T-cell (primary cell): ENCODE results near the gene SLC27A3. TPM values are rescaled to one million over a fixed set of nuclear protein-coding genes. Genes with fewer than 3 reads are reported as not detected.

ENCODE experiments used
- ATAC-seq, 4 experiments: fragments of 200-7000 bp in 3 of 4; fragments of 150-1000 bp in 1 of 4; cut with Tn5 transposase; replicated peaks in 1 of 4; 1 replicate in 3 of 4; 2 replicates in 1 of 4; pipeline ENCODE4 v1.10.0; 2021; ENCODE audit warnings: moderate library complexity in 3 of 4, mild to moderate bottlenecking in 2 of 4, moderate number of reproducible peaks in 1 of 4
- CTCF ChIA-PET, 2 donors: fragments of 300-600 bp; sonication (Branson Sonifier 250); formaldehyde crosslinking; loops; one replicate each; lab custom pipeline; 2022; ENCODE audit warnings: antibody characterized with exemption in 2 of 2; lab: Charles Lee
- POLR2A ChIA-PET, 2 donors: fragments of 300-600 bp; sonication (Branson Sonifier 250); formaldehyde crosslinking; loops; one replicate each; lab custom pipeline; 2022; ENCODE audit warnings: antibody characterized with exemption in 2 of 2; lab: Charles Lee
- DNase-seq, 35 experiments: peaks; one replicate each; pipeline versions ENCODE4 v3.0.0 to v3.0.0-alpha.2; 2013 to 2023
- H3K27ac ChIP-seq: one replicate; pipeline ENCODE4 v1.5.1; 2013; ENCODE audit warnings: low read length
- H3K27me3 ChIP-seq, 2 experiments: replicated peaks in 1 of 2; 1 replicate in 1 of 2; 2 replicates in 1 of 2; pipeline versions ENCODE4 v1.6.1 to v1.7.0; 2013; ENCODE audit warnings: low read length in 1 of 2, mixed read lengths in 1 of 2; ENCODE audit not compliant: control insufficient read depth in 2 of 2, insufficient read depth in 2 of 2; ENCODE audit errors: extremely low read depth in 1 of 2
- H3K36me3 ChIP-seq, 2 donors: 1 replicate in 1 of 2; 2 replicates in 1 of 2; pipeline versions ENCODE4 v1.6.1 to v1.7.0; 2013; ENCODE audit warnings: low read length in 1 of 2; ENCODE audit not compliant: control insufficient read depth in 2 of 2, insufficient read depth in 1 of 2; ENCODE audit errors: extremely low read depth in 1 of 2
- H3K4me1 ChIP-seq, 2 experiments: 1 replicate in 1 of 2; 2 replicates in 1 of 2; pipeline versions ENCODE4 v1.6.1 to v1.7.0; 2013; ENCODE audit warnings: low read length in 2 of 2, mixed read lengths in 1 of 2; ENCODE audit not compliant: insufficient read depth in 2 of 2, control insufficient read depth in 1 of 2; ENCODE audit errors: extremely low read depth in 1 of 2
- H3K4me3 ChIP-seq, 2 donors: 1 replicate in 1 of 2; 2 replicates in 1 of 2; pipeline versions ENCODE4 v1.5.1 to v1.7.0; 2013; ENCODE audit warnings: mild to moderate bottlenecking in 2 of 2, low read length in 1 of 2, moderate library complexity in 1 of 2; ENCODE audit not compliant: control insufficient read depth in 1 of 2; ENCODE audit errors: extremely low read depth in 1 of 2
- H3K9me3 ChIP-seq: 2 replicates; pipeline ENCODE4 v1.7.0; 2013
- H3K27ac Mint-ChIP-seq, 2 donors: one replicate each; pipeline ENCODE4 v1.8.0; 2020 to 2021; ENCODE audit warnings: mild to moderate bottlenecking in 2 of 2, mixed read lengths in 2 of 2
- H3K27me3 Mint-ChIP-seq, 2 donors: one replicate each; pipeline ENCODE4 v1.8.0; 2021 to 2022; ENCODE audit warnings: mixed read lengths in 2 of 2
- H3K36me3 Mint-ChIP-seq: one replicate; pipeline ENCODE4 v1.8.0; 2021; ENCODE audit warnings: mixed read lengths
- H3K4me1 Mint-ChIP-seq, 3 donors: one replicate each; pipeline ENCODE4 v1.8.0; 2020 to 2022; ENCODE audit warnings: mixed read lengths in 3 of 3, mild to moderate bottlenecking in 1 of 3
- H3K4me3 Mint-ChIP-seq, 3 donors: one replicate each; pipeline ENCODE4 v1.8.0; 2020 to 2022; ENCODE audit warnings: mild to moderate bottlenecking in 3 of 3, mixed read lengths in 3 of 3, moderate library complexity in 3 of 3
- H3K9me3 Mint-ChIP-seq, 3 donors: one replicate each; pipeline ENCODE4 v1.8.0; 2020 to 2022; ENCODE audit warnings: mixed read lengths in 3 of 3
- WGBS: methylation state at CpG from one replicate; pipeline ENCODE4 v1.1.5; 2013; ENCODE audit warnings: missing lambda C conversion rate; ENCODE audit not compliant: insufficient coverage; 5-methylcytosine and 5-hydroxymethylcytosine counted together
- total RNA-seq, 35 experiments: library from RNA in 6 of 35; stranded (reverse) in 6 of 35; fragments of 120-200 nt in 1 of 35; gene quantifications; one replicate each; pipeline versions ENCODE4 v1.2.1 to v1.2.4 and lab custom pipeline; 2013 to 2026

The SLC27A3 gene
- total RNA-seq, 5 donors from 2014 or later (not counting 1 experiment from before 2014, with no cell fraction given) = 11.0 to 24.5 (median 18.9) TPM

- no peaks in the 10 kb centered on the region for H3K9me3 Mint-ChIP-seq
- peaks cover 0 to 10% of the 10 kb centered on the region in 2 experiments for H3K27me3 ChIP-seq
- no peaks in the 10 kb centered on the region for H3K36me3 Mint-ChIP-seq
- DNase-seq (peak in 1 of 35 experiments; percentile 33), ATAC-seq (peak in 2 of 4 experiments; percentile 55 to 77)
- H3K27me3 Mint-ChIP-seq = peaks cover 0 to 11% of the 10 kb centered on the region in 2 donors
- no peak overlapping the region for H3K4me3 ChIP-seq
- CTCF ChIA-PET = interaction anchor here in 1 of 2 donors (1.6 kb wide), 1 partner anchor 195 kb away, joined by 4 read pairs; the partner anchor contains the start of gene RAB13
- peaks cover 21 to 29% (median 21%) of the 10 kb centered on the region in 3 donors for H3K4me1 Mint-ChIP-seq
- WGBS = 33% methylated on average over 1 of the region's 9 CpGs
- H3K36me3 ChIP-seq = no peaks in the 10 kb centered on the region
- peak overlapping the region; percentile 14 for H3K27ac ChIP-seq
- peaks cover 5 to 28% of the 10 kb centered on the region in 2 experiments for H3K4me1 ChIP-seq
- peak overlapping the region in 1 of 3 donors; percentile 51 for H3K4me3 Mint-ChIP-seq
- POLR2A ChIA-PET = interaction anchor here in 1 of 2 donors (0.5 kb wide), 1 partner anchor 198 kb away, joined by 4 read pairs; no protein-coding TSS in a partner anchor
- peak overlapping the region in 1 of 2 donors; percentile 60 for H3K27ac Mint-ChIP-seq
- H3K9me3 ChIP-seq = no peaks in the 10 kb centered on the region
These were observed 15.9 kb downstream of the SLC27A3 start for GRCh38 chr1:153790966-153791647.

GRCh38 chr1:153791648-153792253 lies 16.5 kb downstream of the SLC27A3 start:
- Histone ChIP-seq H3K4me3 (no peak overlapping the region), H3K36me3 (no peaks in the 10 kb centered on the region), H3K27ac (peak overlapping the region; percentile 14), H3K9me3 (no peaks in the 10 kb centered on the region), H3K27me3 (peaks cover 0 to 10% of the 10 kb centered on the region in 2 experiments), H3K4me1 (peaks cover 7 to 35% of the 10 kb centered on the region in 2 experiments)
- CTCF ChIA-PET = interaction anchor here in 1 of 2 donors (1.6 kb wide), 1 partner anchor 195 kb away, joined by 4 read pairs; the partner anchor contains the start of gene RAB13
- Mint-ChIP-seq H3K36me3 (no peaks in the 10 kb centered on the region), H3K9me3 (no peaks in the 10 kb centered on the region), H3K4me1 (peaks cover 25 to 33% (median 26%) of the 10 kb centered on the region in 3 donors), H3K4me3 (no peak overlapping the region), H3K27me3 (peaks cover 0 to 11% of the 10 kb centered on the region in 2 donors), H3K27ac (no peak overlapping the region)
- WGBS = 95% methylated on average over 7 of the region's 16 CpGs
- ATAC-seq = no peak
- DNase-seq = no peak
- POLR2A ChIA-PET = no interaction called here

DNA sequence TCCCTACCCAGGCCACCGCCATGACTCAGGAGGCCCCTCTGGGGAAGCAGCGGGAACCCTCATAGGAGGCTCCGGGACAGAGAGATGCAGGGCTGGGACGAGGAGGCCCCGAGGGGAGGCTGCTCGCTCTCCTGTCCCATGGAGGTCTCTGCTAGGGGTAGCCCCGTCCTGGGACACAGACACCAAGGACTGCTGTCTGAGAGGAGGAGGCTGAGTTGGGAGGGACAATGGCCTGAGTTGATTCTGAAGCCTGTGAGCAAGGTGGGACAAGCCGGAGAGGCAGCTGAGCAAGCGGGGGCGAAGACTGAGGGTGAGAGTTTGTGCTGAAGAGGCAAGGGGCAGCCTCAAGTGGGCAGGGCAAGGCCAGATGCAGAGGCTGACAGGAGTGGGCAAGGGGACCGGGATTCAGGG lies 17.4 kb downstream of the SLC27A3 start:
- no peaks in the 10 kb centered on the region for H3K36me3 ChIP-seq

GRCh38 chr1:153793261-153793972 lies 18.2 kb downstream of the SLC27A3 start:
- no peak overlapping the region for H3K4me3 Mint-ChIP-seq
- ATAC-seq = no peak
- H3K9me3 ChIP-seq = no peaks in the 10 kb centered on the region
- H3K9me3 Mint-ChIP-seq = no peaks in the 10 kb centered on the region
- H3K27me3 Mint-ChIP-seq = peaks cover 0 to 4% of the 10 kb centered on the region in 2 donors
- no peak for DNase-seq
- H3K27ac ChIP-seq = no peak overlapping the region
- no peak overlapping the region for H3K27ac Mint-ChIP-seq
- CTCF ChIA-PET = interaction anchor here in 1 of 2 donors (1.1 kb wide), 1 partner anchor 202 kb away, joined by 3 read pairs; no protein-coding TSS in a partner anchor
- POLR2A ChIA-PET = no interaction called here
- H3K36me3 ChIP-seq = no peaks in the 10 kb centered on the region
- peaks cover 0 to 6% of the 10 kb centered on the region in 2 experiments for H3K27me3 ChIP-seq
- H3K4me1 Mint-ChIP-seq = peaks cover 31 to 39% (median 34%) of the 10 kb centered on the region in 3 donors
- no peaks in the 10 kb centered on the region for H3K36me3 Mint-ChIP-seq
- 73% methylated on average over 5 of the region's 9 CpGs for WGBS
- no peak overlapping the region for H3K4me3 ChIP-seq
- H3K4me1 ChIP-seq = peaks cover 7 to 45% of the 10 kb centered on the region in 2 experiments

More for the DNA sequence above, 17.4 kb downstream of the SLC27A3 start:
- H3K4me1 ChIP-seq = peaks cover 7 to 44% of the 10 kb centered on the region in 2 experiments
- CTCF ChIA-PET = interaction anchor here (1.1 to 1.6 kb wide), 2 partner anchors 194 to 203 kb away, joined by 3 to 4 read pairs; partner anchors contain the start of gene RAB13 (in 1 of the 2)
- no peaks in the 10 kb centered on the region for H3K9me3 ChIP-seq
- no peak overlapping the region for H3K4me3 Mint-ChIP-seq
- H3K27me3 Mint-ChIP-seq = peaks cover 0 to 11% of the 10 kb centered on the region in 2 donors
- ATAC-seq (no peak), DNase-seq (no peak)
- POLR2A ChIA-PET = no interaction called here
- no peak overlapping the region for H3K27ac ChIP-seq
- no peaks in the 10 kb centered on the region for H3K36me3 Mint-ChIP-seq
- no peaks in the 10 kb centered on the region for H3K9me3 Mint-ChIP-seq
- no peak overlapping the region for H3K27ac Mint-ChIP-seq
- H3K4me1 Mint-ChIP-seq = peaks cover 31 to 39% (median 32%) of the 10 kb centered on the region in 3 donors
- H3K4me3 ChIP-seq = no peak overlapping the region
- peaks cover 0 to 6% of the 10 kb centered on the region in 2 experiments for H3K27me3 ChIP-seq
- 97% methylated on average over 10 of the region's 11 CpGs for WGBS

DNA sequence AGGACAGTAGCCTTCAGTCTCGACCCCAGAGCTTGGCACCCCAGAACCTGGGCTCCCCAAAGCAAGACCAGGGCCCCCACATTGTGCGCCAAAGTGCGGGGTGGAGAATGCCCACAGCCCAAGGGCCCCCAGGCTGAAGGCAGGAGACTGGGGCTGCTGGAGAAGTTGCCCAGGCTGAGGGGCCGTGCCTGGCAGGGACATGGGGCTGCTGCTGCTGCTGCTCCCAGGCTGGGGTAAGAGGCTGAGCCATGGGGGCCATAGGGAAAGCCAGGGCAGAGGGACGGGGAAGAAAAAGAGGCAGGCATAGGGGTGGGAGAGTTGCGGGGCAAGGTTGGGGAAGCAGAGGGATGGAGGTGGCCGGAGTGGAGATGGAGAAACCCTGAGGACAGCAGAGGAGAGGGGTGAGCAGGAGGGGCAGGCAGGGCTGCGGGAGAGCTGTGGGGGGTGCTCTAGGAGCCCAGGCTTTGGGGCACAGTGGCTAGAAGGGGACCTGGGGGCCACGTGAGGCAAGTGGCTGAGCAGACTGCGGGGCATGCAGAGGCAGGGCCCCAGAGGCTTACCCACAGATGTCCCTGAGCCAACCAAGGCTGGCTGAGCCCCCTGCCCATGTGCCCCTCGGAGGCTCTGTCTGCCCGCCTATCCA lies 18.9 kb downstream of the SLC27A3 start:
- 82% methylated on average over 9 of the region's 12 CpGs for WGBS
- CTCF ChIA-PET = no interaction called here
- ATAC-seq = no peak
- no peak overlapping the region for H3K4me3 ChIP-seq
- H3K36me3 ChIP-seq = no peaks in the 10 kb centered on the region
- no peak for DNase-seq
- peaks cover 7 to 45% of the 10 kb centered on the region in 2 experiments for H3K4me1 ChIP-seq
- H3K27me3 ChIP-seq = peaks cover 0 to 6% of the 10 kb centered on the region in 2 experiments
- no peaks in the 10 kb centered on the region for H3K36me3 Mint-ChIP-seq
- H3K27me3 Mint-ChIP-seq = peaks cover 0 to 4% of the 10 kb centered on the region in 2 donors
- POLR2A ChIA-PET = no interaction called here
- peaks cover 31 to 36% (median 31%) of the 10 kb centered on the region in 3 donors for H3K4me1 Mint-ChIP-seq
- H3K9me3 Mint-ChIP-seq = no peaks in the 10 kb centered on the region
- H3K9me3 ChIP-seq = no peaks in the 10 kb centered on the region
- H3K27ac Mint-ChIP-seq = no peak overlapping the region
- H3K27ac ChIP-seq = no peak overlapping the region
- no peak overlapping the region for H3K4me3 Mint-ChIP-seq
